ENCODE results near the gene MRPL46.

MRPL46 gene

DNA sequence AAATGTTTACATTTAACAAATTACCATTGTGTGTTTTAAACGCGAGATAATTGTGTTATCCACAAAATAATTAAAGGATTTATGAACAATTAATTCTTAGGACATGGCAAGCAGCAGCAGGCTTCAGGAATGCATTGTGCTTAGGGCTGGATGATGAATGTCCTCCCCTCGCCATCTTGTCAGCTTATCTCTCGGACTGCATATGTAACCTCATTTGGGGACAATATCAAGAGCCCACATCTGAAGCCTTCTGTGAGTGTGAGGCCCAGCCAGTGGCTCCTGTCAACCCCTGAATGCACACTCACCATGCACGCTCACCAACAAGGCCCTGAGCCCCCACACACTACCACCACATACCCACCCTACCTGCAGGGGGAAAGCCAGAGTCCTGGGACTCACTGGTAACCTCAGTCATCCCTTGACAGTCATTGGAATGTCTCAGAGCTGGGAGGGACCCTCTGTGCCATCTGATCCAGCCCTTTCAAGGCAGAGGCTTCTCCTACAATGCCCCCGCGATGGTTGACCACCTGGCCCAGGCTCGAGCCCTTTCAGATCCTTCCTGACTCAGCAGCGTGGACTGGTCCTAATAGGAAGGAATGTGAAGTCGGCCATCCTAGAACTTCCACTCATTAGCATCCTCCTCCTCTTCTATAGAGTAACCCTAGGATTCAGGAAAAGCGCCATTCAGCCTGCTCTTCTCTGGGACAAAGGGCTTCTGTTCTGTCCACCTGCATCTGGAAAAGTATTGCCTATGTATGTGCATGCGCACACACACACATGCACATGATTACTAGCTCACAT is 38.2 kb downstream of the MRPL46 start:
- H3K27ac ChIP-seq (ENCODE audit: low read depth in 2 of 2, low read length in 2 of 2) = no peak overlapping the region
- no peaks in the 10 kb centered on the region for H3K4me1 ChIP-seq (ENCODE audit: control insufficient read depth in 2 of 2, insufficient read depth in 2 of 2, low read length in 2 of 2)
- no peak overlapping the region for H3K9ac ChIP-seq (ENCODE audit: low read depth in 1 of 2, low read length in 2 of 2)
- H3K36me3 ChIP-seq (ENCODE audit: control insufficient read depth in 2 of 2, insufficient read depth in 2 of 2, low read length in 2 of 2) = no peaks in the 10 kb centered on the region
- peaks cover 3 to 5% of the 10 kb centered on the region in 2 donors for H3K27me3 ChIP-seq (ENCODE audit: control insufficient read depth in 2 of 2, insufficient read depth in 2 of 2, low read length in 2 of 2)
- no peaks in the 10 kb centered on the region for H3K9me3 ChIP-seq (ENCODE audit: control insufficient read depth in 2 of 2, low read length in 2 of 2)
- no peak overlapping the region for H3K4me3 ChIP-seq (ENCODE audit: low read length in 2 of 2)

DNA sequence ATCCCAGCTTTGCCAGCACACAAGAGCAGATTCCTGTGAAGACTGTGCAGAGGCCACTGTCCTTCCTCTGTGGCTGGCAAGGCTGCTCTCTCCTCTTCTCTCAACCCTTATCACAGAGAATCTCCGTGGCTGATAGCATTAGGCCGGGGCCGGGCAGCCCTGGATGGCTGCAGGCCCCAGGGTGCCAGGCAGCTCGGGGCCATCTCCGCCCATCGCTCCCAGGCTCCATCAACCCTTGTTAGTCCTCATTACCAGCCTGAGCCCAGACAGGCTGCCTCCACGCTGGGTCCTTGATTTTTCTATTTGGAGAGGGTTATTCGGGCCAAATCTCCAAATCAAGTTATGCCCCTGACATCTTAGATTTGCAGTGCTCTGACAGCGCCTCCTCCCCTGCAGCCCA is 39.1 kb downstream of the MRPL46 start:
- Histone ChIP-seq H3K27ac (ENCODE audit: low read depth in 2 of 2, low read length in 2 of 2) (no peak overlapping the region), H3K9me3 (ENCODE audit: control insufficient read depth in 2 of 2, low read length in 2 of 2) (no peaks in the 10 kb centered on the region), H3K4me1 (ENCODE audit: control insufficient read depth in 2 of 2, insufficient read depth in 2 of 2, low read length in 2 of 2) (no peaks in the 10 kb centered on the region), H3K4me3 (ENCODE audit: low read length in 2 of 2) (no peak overlapping the region), H3K27me3 (ENCODE audit: control insufficient read depth in 2 of 2, insufficient read depth in 2 of 2, low read length in 2 of 2) (peaks cover 3 to 5% of the 10 kb centered on the region in 2 donors), H3K36me3 (ENCODE audit: control insufficient read depth in 2 of 2, insufficient read depth in 2 of 2, low read length in 2 of 2) (no peaks in the 10 kb centered on the region), H3K9ac (ENCODE audit: low read depth in 1 of 2, low read length in 2 of 2) (no peak overlapping the region)

DNA sequence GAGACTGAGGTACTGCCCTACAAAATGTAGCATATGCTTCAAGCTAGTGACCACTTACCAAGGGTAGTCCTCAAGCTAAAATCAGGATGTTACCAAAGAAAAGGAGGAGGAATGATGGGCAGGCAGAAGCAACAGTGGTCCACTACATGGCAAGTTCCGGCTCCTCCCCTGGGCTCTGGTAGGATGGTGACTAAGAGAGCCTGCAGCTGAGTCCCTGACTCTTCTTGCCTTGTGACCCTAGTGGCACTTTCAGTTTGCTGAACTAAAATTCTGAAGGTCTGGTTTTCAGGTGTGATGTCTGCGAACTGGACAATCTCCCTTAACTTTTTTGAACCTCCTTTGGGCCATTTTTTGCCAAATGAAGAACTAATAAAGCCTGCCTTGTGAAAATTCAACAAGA is 40.9 kb downstream of the MRPL46 start:
- peaks cover 3 to 5% of the 10 kb centered on the region in 2 donors for H3K27me3 ChIP-seq (ENCODE audit: control insufficient read depth in 2 of 2, insufficient read depth in 2 of 2, low read length in 2 of 2)
- H3K9ac ChIP-seq (ENCODE audit: low read depth in 1 of 2, low read length in 2 of 2) = no peak overlapping the region
- H3K9me3 ChIP-seq (ENCODE audit: control insufficient read depth in 2 of 2, low read length in 2 of 2) = no peaks in the 10 kb centered on the region
- no peak overlapping the region for H3K27ac ChIP-seq (ENCODE audit: low read depth in 2 of 2, low read length in 2 of 2)
- H3K36me3 ChIP-seq (ENCODE audit: control insufficient read depth in 2 of 2, insufficient read depth in 2 of 2, low read length in 2 of 2) = no peaks in the 10 kb centered on the region
- H3K4me3 ChIP-seq (ENCODE audit: low read length in 2 of 2) = no peak overlapping the region
- H3K4me1 ChIP-seq (ENCODE audit: control insufficient read depth in 2 of 2, insufficient read depth in 2 of 2, low read length in 2 of 2) = no peaks in the 10 kb centered on the region

DNA sequence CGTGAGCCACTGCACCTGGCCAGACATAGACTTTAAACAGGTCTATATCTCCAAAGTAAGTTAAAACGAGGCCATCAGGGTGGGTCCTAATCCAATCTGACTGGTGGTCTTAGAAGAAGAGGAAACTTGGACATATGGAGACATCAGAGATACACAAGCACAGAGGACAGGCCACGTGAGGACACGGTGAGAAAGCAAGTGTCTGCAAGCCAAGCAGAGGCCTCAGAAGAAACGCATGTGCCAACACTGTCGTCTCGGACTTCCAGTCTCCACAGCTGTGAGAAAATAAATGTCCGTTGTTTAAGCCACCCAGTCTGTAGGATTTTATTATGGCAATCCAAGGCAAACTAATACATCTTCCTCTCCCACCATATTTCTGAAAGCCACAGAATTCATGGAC is 43.9 kb downstream of the MRPL46 start:
- Histone ChIP-seq H3K36me3 (ENCODE audit: control insufficient read depth in 2 of 2, insufficient read depth in 2 of 2, low read length in 2 of 2) (no peaks in the 10 kb centered on the region), H3K9me3 (ENCODE audit: control insufficient read depth in 2 of 2, low read length in 2 of 2) (no peaks in the 10 kb centered on the region), H3K4me1 (ENCODE audit: control insufficient read depth in 2 of 2, insufficient read depth in 2 of 2, low read length in 2 of 2) (no peaks in the 10 kb centered on the region), H3K27ac (ENCODE audit: low read depth in 2 of 2, low read length in 2 of 2) (no peak overlapping the region), H3K4me3 (ENCODE audit: low read length in 2 of 2) (no peak overlapping the region), H3K27me3 (ENCODE audit: control insufficient read depth in 2 of 2, insufficient read depth in 2 of 2, low read length in 2 of 2) (peaks cover 2 to 3% of the 10 kb centered on the region in 2 donors), H3K9ac (ENCODE audit: low read depth in 1 of 2, low read length in 2 of 2) (no peak overlapping the region)

DNA sequence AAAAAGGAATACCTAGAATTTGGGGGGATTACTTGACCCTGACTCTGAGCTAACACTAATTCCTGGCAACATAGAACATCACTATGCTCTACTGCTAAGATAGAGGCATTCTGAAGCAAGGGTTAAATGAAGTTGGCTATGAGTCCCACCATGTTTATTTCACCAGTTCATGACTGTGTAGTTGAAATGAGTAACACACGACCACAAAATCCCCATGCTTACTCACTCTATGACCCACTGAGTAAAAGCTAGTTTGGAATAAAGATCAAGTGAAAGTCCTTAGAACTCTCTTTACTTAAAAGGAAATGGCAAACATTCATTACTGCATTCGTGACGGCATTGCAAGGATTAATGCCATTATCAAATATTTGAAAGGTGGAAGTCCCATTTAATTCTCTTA is 47.4 kb downstream of the MRPL46 start:
- no peak overlapping the region for H3K27ac ChIP-seq (ENCODE audit: low read depth in 2 of 2, low read length in 2 of 2)
- H3K4me3 ChIP-seq (ENCODE audit: low read length in 2 of 2) = no peak overlapping the region
- no peaks in the 10 kb centered on the region for H3K27me3 ChIP-seq (ENCODE audit: control insufficient read depth in 2 of 2, insufficient read depth in 2 of 2, low read length in 2 of 2)
- no peaks in the 10 kb centered on the region for H3K4me1 ChIP-seq (ENCODE audit: control insufficient read depth in 2 of 2, insufficient read depth in 2 of 2, low read length in 2 of 2)
- no peak overlapping the region for H3K9ac ChIP-seq (ENCODE audit: low read depth in 1 of 2, low read length in 2 of 2)
- no peaks in the 10 kb centered on the region for H3K36me3 ChIP-seq (ENCODE audit: control insufficient read depth in 2 of 2, insufficient read depth in 2 of 2, low read length in 2 of 2)
- no peaks in the 10 kb centered on the region for H3K9me3 ChIP-seq (ENCODE audit: control insufficient read depth in 2 of 2, low read length in 2 of 2)

All from mucosa of rectum (tissue), 2 donors.